Upper lobe of left lung (tissue), 6 donors: ENCODE measurements around the gene RAB3D. TPM values are rescaled to one million over a fixed set of nuclear protein-coding genes. Genes with fewer than 3 reads are reported as not detected.
A peak's percentile ranks its signal among the peaks of the same experiment; 100 is the strongest.

Experiments
- ATAC-seq, 2 donors: fragments of 200-7000 bp; cut with Tn5 transposase; one replicate each; pipeline ENCODE4 v1.9.1; 2022; ENCODE audit warnings: mild to moderate bottlenecking in 2 of 2, moderate library complexity in 2 of 2; ENCODE audit not compliant: low FRiP score in 2 of 2
- DNase-seq, 2 donors: peaks; one replicate each; pipeline ENCODE4 v3.0.0-alpha.2; 2019 to 2020
- H3K27ac ChIP-seq, 4 donors: fragments of 200-600 bp; sonication (generic); one replicate each; pipeline ENCODE4 v1.5.1; 2016 to 2019
- H3K27me3 ChIP-seq, 4 donors: fragments of 200-600 bp; sonication (generic); one replicate each; pipeline ENCODE4 v1.5.1; 2017 to 2019
- H3K36me3 ChIP-seq, 4 donors: fragments of 200-600 bp; sonication (generic); one replicate each; pipeline ENCODE4 v1.5.1; 2016 to 2019
- H3K4me1 ChIP-seq, 4 donors: fragments of 200-600 bp; sonication (generic); one replicate each; pipeline ENCODE4 v1.5.1; 2018 to 2019
- H3K4me3 ChIP-seq, 4 donors: fragments of 200-600 bp; sonication (generic); one replicate each; pipeline ENCODE4 v1.5.1; 2017 to 2019; ENCODE audit warnings: mild to moderate bottlenecking in 2 of 4, moderate library complexity in 1 of 4
- H3K9me3 ChIP-seq, 4 donors: fragments of 200-600 bp; sonication (generic); one replicate each; pipeline ENCODE4 v1.5.1; 2018 to 2019
- EP300 ChIP-seq, 4 donors: sonication (generic); formaldehyde crosslinking; IDR thresholded peaks; one replicate each; pipeline ENCODE4 v1.5.1; 2017; ENCODE audit warnings: antibody characterized with exemption in 4 of 4, control low read depth in 2 of 4
- POLR2A ChIP-seq, 4 donors: fragments of 450-650 bp; IDR thresholded peaks; one replicate each; pipeline ENCODE4 v1.5.1; 2016 to 2017; ENCODE audit warnings: antibody characterized with exemption in 4 of 4, mild to moderate bottlenecking in 2 of 4
- POLR2AphosphoS5 ChIP-seq, 2 donors: sonication (generic); formaldehyde crosslinking; IDR thresholded peaks; one replicate each; pipeline ENCODE4 v1.5.1; 2017; ENCODE audit warnings: antibody characterized with exemption in 2 of 2
- WGBS, 2 donors: methylation state at CpG; one replicate each; pipeline ENCODE4 v1.1.5; 2017 to 2018; 5-methylcytosine and 5-hydroxymethylcytosine counted together
- total RNA-seq, 6 donors: library from RNA; depleted of rRNA in 4 of 6; stranded (reverse); fragments of >200 nt in 4 of 6; gene quantifications; one replicate each; pipeline versions ENCODE4 v1.1.0 to v1.2.1, GENCODE V29; 2016 to 2021
- TF ChIP-seq, protein P1 (sequence below), 6 experiments: fragments of 450-650 bp in 4 of 6; fragments of 200-600 bp in 2 of 6; sonication (generic) in 2 of 6; IDR thresholded peaks; one replicate each; pipeline ENCODE4 v1.5.1; 2016 to 2019; ENCODE audit warnings: antibody characterized with exemption in 6 of 6
- donor health status: DM: no; HTN: no; CAD: no; lungs with moderate emphysema.
- donor health status: DM: no; HTN: yes; CAD: no; lungs with severe emphysema.

Gene RAB3D
- total RNA-seq, 6 donors from 2014 or later, result 22.6 to 59.2 (median 30.7) TPM

- WGBS, 2 donors, result 93 to 94% methylated on average over 5 of the region's 5 CpGs
- TF ChIP-seq POLR2A (IDR thresholded peaks at IDR 0.05) (no peak), POLR2AphosphoS5 (IDR thresholded peaks at IDR 0.05) (no peak), EP300 (IDR thresholded peaks at IDR 0.05) (no peak)
- TF ChIP-seq, protein P1, sequence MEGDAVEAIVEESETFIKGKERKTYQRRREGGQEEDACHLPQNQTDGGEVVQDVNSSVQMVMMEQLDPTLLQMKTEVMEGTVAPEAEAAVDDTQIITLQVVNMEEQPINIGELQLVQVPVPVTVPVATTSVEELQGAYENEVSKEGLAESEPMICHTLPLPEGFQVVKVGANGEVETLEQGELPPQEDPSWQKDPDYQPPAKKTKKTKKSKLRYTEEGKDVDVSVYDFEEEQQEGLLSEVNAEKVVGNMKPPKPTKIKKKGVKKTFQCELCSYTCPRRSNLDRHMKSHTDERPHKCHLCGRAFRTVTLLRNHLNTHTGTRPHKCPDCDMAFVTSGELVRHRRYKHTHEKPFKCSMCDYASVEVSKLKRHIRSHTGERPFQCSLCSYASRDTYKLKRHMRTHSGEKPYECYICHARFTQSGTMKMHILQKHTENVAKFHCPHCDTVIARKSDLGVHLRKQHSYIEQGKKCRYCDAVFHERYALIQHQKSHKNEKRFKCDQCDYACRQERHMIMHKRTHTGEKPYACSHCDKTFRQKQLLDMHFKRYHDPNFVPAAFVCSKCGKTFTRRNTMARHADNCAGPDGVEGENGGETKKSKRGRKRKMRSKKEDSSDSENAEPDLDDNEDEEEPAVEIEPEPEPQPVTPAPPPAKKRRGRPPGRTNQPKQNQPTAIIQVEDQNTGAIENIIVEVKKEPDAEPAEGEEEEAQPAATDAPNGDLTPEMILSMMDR (IDR thresholded peaks at IDR 0.05), result no peak
Measured at GRCh38 chr19:11332822-11333221, 6.6 kb downstream of the RAB3D start.

GRCh38 chr19:11331502-11331901, 8.0 kb downstream of the RAB3D start:
- Histone ChIP-seq H3K4me1 (no peaks in the 10 kb centered on the region), H3K9me3 (no peaks in the 10 kb centered on the region), H3K36me3 (peaks cover 14 to 99% (median 68%) of the 10 kb centered on the region in 4 donors), H3K4me3 (no peak overlapping the region), H3K27me3 (no peaks in the 10 kb centered on the region), H3K27ac (peak overlapping the region in 2 of 4 donors; percentile 18 to 31)
- DNase-seq (no peak), ATAC-seq (no peak)
- TF ChIP-seq POLR2AphosphoS5 (IDR thresholded peaks at IDR 0.05) (no peak), EP300 (IDR thresholded peaks at IDR 0.05) (no peak), POLR2A (IDR thresholded peaks at IDR 0.05) (no peak)
- TF ChIP-seq, protein P1 (IDR thresholded peaks at IDR 0.05), result no peak
- 64 to 77% methylated on average over 4 of the region's 4 CpGs for WGBS, 2 donors

More at GRCh38 chr19:11332822-11333221, 6.6 kb downstream of the RAB3D start:
- DNase-seq (no peak), ATAC-seq (no peak)
- Histone ChIP-seq H3K27ac (no peak overlapping the region), H3K9me3 (no peaks in the 10 kb centered on the region), H3K36me3 (peaks cover 14 to 94% (median 64%) of the 10 kb centered on the region in 4 donors), H3K4me3 (no peak overlapping the region), H3K4me1 (peaks cover 0 to 6% (median under 1%) of the 10 kb centered on the region in 4 donors), H3K27me3 (no peaks in the 10 kb centered on the region)

DNA sequence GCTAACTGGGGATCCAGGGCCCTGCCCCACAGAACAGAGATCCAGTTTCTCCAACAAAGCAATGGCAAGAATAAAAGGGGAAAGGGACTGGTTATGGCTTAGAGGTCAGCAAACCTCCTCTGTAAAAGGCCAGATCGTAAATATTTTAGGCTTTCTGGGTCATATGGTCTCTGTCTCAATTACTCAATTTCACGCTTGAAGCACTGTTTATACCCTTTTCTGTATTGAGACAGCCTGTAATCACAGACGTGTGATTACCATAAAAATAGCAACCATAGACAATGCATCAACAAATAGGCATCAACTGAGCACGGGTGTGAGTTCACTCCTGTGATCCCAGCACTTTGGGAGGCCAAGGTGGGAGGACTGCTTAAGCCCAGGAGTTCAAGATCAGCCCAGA, 9.3 kb downstream of the RAB3D start:
- WGBS, 2 donors, result 71 to 83% methylated on average over 4 of the region's 4 CpGs
- peaks cover 14 to 96% (median 63%) of the 10 kb centered on the region in 4 donors for H3K36me3 ChIP-seq
- TF ChIP-seq POLR2A (IDR thresholded peaks at IDR 0.05), result no peak
- TF ChIP-seq EP300 (IDR thresholded peaks at IDR 0.05), result no peak
- no peak for TF ChIP-seq POLR2AphosphoS5 (IDR thresholded peaks at IDR 0.05)
- TF ChIP-seq, protein P1 (IDR thresholded peaks at IDR 0.05), result no peak

GRCh38 chr19:11325544-11325943, 13.9 kb downstream of the RAB3D start:
- 88 to 94% methylated on average over 7 of the region's 7 CpGs for WGBS, 2 donors

More for the DNA sequence above, 9.3 kb downstream of the RAB3D start:
- Histone ChIP-seq H3K4me3 (no peak overlapping the region), H3K27me3 (no peaks in the 10 kb centered on the region), H3K9me3 (no peaks in the 10 kb centered on the region), H3K4me1 (peaks cover 0 to 6% (median 2%) of the 10 kb centered on the region in 4 donors), H3K27ac (no peak overlapping the region)
- DNase-seq (no peak), ATAC-seq (no peak)

More at GRCh38 chr19:11325544-11325943, 13.9 kb downstream of the RAB3D start:
- Histone ChIP-seq H3K4me3 (no peak overlapping the region), H3K27ac (peak overlapping the region in 3 of 4 donors; percentile 75 to 91 (median 88)), H3K4me1 (peaks cover 25 to 43% (median 42%) of the 10 kb centered on the region in 4 donors), H3K9me3 (no peaks in the 10 kb centered on the region), H3K36me3 (peaks cover 0 to 55% (median 34%) of the 10 kb centered on the region in 4 donors), H3K27me3 (no peaks in the 10 kb centered on the region)
- ATAC-seq (no peak), DNase-seq (no peak)
- TF ChIP-seq POLR2A (IDR thresholded peaks at IDR 0.05) (no peak), POLR2AphosphoS5 (IDR thresholded peaks at IDR 0.05) (no peak), EP300 (IDR thresholded peaks at IDR 0.05) (no peak)
- TF ChIP-seq, protein P1 (IDR thresholded peaks at IDR 0.05), result no peak
